GM18870 (cell line): ENCODE measurements around the gene FAM120A.

Experiments used
- ATAC-seq: cut with Tn5 transposase; IDR thresholded peaks from one replicate; pipeline ENCODE4 v1.9.1; 2021; ENCODE audit warnings: moderate library complexity; ENCODE audit not compliant: unreplicated experiment

Gene FAM120A

GRCh38 chr9:93447655-93448054 lies 3.8 kb upstream of the FAM120A start:
- ATAC-seq = no peak

GRCh38 chr9:93451849-93452709 lies 594 bp downstream of the FAM120A start:
- ATAC-seq = no peak

- no peak for ATAC-seq
These were observed 1.2 kb downstream of the FAM120A start for GRCh38 chr9:93452710-93453046.

- ATAC-seq = peak; percentile 73
These were observed 1.8 kb downstream of the FAM120A start, which contains the start of gene FAM120AOS for GRCh38 chr9:93453047-93453914. TSS of gene FAM120AOS (minus strand) at chr9:93453581. CDS start at chr9:93452709, 872 bp downstream.

GRCh38 chr9:93456022-93456421 lies 4.5 kb downstream of the FAM120A start:
- no peak for ATAC-seq

- no peak for ATAC-seq
These were observed 5.0 kb downstream of the FAM120A start for GRCh38 chr9:93456504-93456903.

GRCh38 chr9:93457006-93457405 lies 5.5 kb downstream of the FAM120A start:
- ATAC-seq = no peak

- no peak for ATAC-seq
These were observed 7.2 kb downstream of the FAM120A start for GRCh38 chr9:93458712-93459111.

GRCh38 chr9:93459432-93459847 lies 8.0 kb downstream of the FAM120A start:
- no peak for ATAC-seq

- no peak for ATAC-seq
These were observed 9.4 kb downstream of the FAM120A start for GRCh38 chr9:93460689-93461413.

GRCh38 chr9:93461414-93461743 lies 9.9 kb downstream of the FAM120A start:
- no peak for ATAC-seq

GRCh38 chr9:93461821-93462220 lies 10.3 kb downstream of the FAM120A start:
- no peak for ATAC-seq

GRCh38 chr9:93463638-93464248 lies 12.3 kb downstream of the FAM120A start:
- ATAC-seq = no peak

- ATAC-seq = no peak
These were observed 12.9 kb downstream of the FAM120A start for GRCh38 chr9:93464395-93464794.

- no peak for ATAC-seq
These were observed 13.4 kb downstream of the FAM120A start for GRCh38 chr9:93464876-93465275.

- ATAC-seq = no peak
These were observed 14.4 kb downstream of the FAM120A start for GRCh38 chr9:93465855-93466254.

- ATAC-seq = no peak
These were observed 15.1 kb downstream of the FAM120A start for GRCh38 chr9:93466416-93467061.

GRCh38 chr9:93467062-93467416 lies 15.6 kb downstream of the FAM120A start:
- no peak for ATAC-seq

- no peak for ATAC-seq
These were observed 16.0 kb downstream of the FAM120A start for GRCh38 chr9:93467462-93467861.

GRCh38 chr9:93468763-93469456 lies 17.4 kb downstream of the FAM120A start:
- no peak for ATAC-seq
